Measurements from ENCODE around the gene MPHOSPH6.

DNA sequence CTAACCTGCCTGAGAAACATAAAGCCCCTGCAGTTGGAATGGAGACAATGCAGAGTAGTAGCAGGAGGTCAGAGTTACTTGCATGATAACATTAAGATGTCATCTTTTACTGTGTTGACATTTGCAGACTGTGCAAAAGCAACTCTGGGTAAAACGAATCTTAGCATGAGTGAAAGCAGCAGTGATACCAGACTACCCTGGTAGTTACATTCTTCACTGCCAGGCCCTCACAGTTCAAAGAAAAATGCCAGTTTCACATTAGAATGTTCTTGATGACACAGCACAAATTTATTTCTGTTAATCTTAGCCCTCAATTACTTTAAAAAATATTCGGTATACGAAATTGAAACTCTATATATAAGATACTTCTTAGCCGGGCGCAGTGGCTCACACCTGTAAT lies 12.2 kb downstream of the MPHOSPH6 start:
- TF ChIP-seq, protein P1, sequence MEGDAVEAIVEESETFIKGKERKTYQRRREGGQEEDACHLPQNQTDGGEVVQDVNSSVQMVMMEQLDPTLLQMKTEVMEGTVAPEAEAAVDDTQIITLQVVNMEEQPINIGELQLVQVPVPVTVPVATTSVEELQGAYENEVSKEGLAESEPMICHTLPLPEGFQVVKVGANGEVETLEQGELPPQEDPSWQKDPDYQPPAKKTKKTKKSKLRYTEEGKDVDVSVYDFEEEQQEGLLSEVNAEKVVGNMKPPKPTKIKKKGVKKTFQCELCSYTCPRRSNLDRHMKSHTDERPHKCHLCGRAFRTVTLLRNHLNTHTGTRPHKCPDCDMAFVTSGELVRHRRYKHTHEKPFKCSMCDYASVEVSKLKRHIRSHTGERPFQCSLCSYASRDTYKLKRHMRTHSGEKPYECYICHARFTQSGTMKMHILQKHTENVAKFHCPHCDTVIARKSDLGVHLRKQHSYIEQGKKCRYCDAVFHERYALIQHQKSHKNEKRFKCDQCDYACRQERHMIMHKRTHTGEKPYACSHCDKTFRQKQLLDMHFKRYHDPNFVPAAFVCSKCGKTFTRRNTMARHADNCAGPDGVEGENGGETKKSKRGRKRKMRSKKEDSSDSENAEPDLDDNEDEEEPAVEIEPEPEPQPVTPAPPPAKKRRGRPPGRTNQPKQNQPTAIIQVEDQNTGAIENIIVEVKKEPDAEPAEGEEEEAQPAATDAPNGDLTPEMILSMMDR (IDR thresholded peaks at IDR 0.05): no peak
- TF ChIP-seq POLR2AphosphoS5 (IDR thresholded peaks at IDR 0.05) (no peak), EP300 (IDR thresholded peaks at IDR 0.05) (no peak), POLR2A (IDR thresholded peaks at IDR 0.05) (no peak)

Measured in stomach (tissue), 4 donors.